SK-N-MC (cell line): ENCODE results near the gene NISCH.

Experiments
- EZH2 ChIP-seq: fragments of 200-600 bp; sonication (generic); IDR thresholded peaks from one replicate; pipeline ENCODE4 v1.6.1; 2017; ENCODE audit warnings: antibody characterized with exemption
- FOXP2 ChIP-seq: optimal IDR thresholded peaks from 2 replicates; pipeline ENCODE3; 2011; ENCODE audit warnings: mild to moderate bottlenecking, moderate library complexity; ENCODE audit not compliant: insufficient read depth; ENCODE audit errors: extremely low read length, control extremely low read depth
- POLR2AphosphoS5 ChIP-seq: IDR thresholded peaks from 2 replicates; pipeline ENCODE4 v1.6.1; 2012; ENCODE audit warnings: mild to moderate bottlenecking, low read depth, low read length, borderline replicate concordance

DNA sequence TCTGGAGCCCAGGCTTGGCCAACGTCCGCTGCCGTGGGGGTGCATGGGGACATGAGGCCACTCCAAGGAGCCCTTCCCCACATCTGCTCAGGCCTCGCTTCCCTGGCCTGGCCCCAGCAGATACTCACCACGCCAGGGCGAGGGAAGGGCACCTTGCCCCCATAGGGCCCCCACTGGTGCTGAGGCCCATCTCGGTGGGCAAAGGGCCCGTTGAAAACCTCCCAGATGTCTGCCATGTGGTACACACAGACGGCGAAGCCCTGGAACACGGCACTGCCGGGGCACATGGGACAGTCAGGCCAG is 15.2 kb upstream of the NISCH start:
- TF ChIP-seq EZH2 = no peak
- TF ChIP-seq POLR2AphosphoS5 = no peak
- no peak for TF ChIP-seq FOXP2
